Measurements from ENCODE around the gene GRK5. TPM values are rescaled to one million over a fixed set of nuclear protein-coding genes. Genes with fewer than 3 reads are reported as not detected.

The GRK5 gene
- total RNA-seq, 1 experiment from 2014 or later, result 4.8 TPM

- DNase-seq (ENCODE audit: low read depth, low spot score), result no peak
- in situ Hi-C loops (cut with HindIII; ENCODE audit: low pct_unique_long_range_greater_than_20kb, low sequenced_read_pairs), result no loop called here
Observed at GRCh38 chr10:119333146-119333792, 125.9 kb downstream of the GRK5 start.

- in situ Hi-C loops (cut with HindIII; ENCODE audit: low pct_unique_long_range_greater_than_20kb, low sequenced_read_pairs), result no loop called here
- no peak for DNase-seq (ENCODE audit: low read depth, low spot score)
Observed at GRCh38 chr10:119335671-119336353, 128.4 kb downstream of the GRK5 start.

- no peak for DNase-seq (ENCODE audit: low read depth, low spot score)
- in situ Hi-C loops (cut with HindIII; ENCODE audit: low pct_unique_long_range_greater_than_20kb, low sequenced_read_pairs), result no loop called here
Observed at GRCh38 chr10:119336599-119336998, 129.2 kb downstream of the GRK5 start.

- DNase-seq (ENCODE audit: low read depth, low spot score), result no peak
- in situ Hi-C loops (cut with HindIII; ENCODE audit: low pct_unique_long_range_greater_than_20kb, low sequenced_read_pairs), result no loop called here
Observed at GRCh38 chr10:119337223-119337622, 129.9 kb downstream of the GRK5 start.

GRCh38 chr10:119337796-119338432, 130.5 kb downstream of the GRK5 start:
- no peak for DNase-seq (ENCODE audit: low read depth, low spot score)
- in situ Hi-C loops (cut with HindIII; ENCODE audit: low pct_unique_long_range_greater_than_20kb, low sequenced_read_pairs), result no loop called here

GRCh38 chr10:119339109-119339508, 131.7 kb downstream of the GRK5 start:
- in situ Hi-C loops (cut with HindIII; ENCODE audit: low pct_unique_long_range_greater_than_20kb, low sequenced_read_pairs), result no loop called here
- no peak for DNase-seq (ENCODE audit: low read depth, low spot score)

- in situ Hi-C loops (cut with HindIII; ENCODE audit: low pct_unique_long_range_greater_than_20kb, low sequenced_read_pairs), result no loop called here
- no peak for DNase-seq (ENCODE audit: low read depth, low spot score)
Observed at GRCh38 chr10:119340893-119341458, 133.6 kb downstream of the GRK5 start.

- in situ Hi-C loops (cut with HindIII; ENCODE audit: low pct_unique_long_range_greater_than_20kb, low sequenced_read_pairs), result no loop called here
- DNase-seq (ENCODE audit: low read depth, low spot score), result no peak
Observed at GRCh38 chr10:119341459-119342301, 134.3 kb downstream of the GRK5 start.

GRCh38 chr10:119342335-119342734, 135.0 kb downstream of the GRK5 start:
- DNase-seq (ENCODE audit: low read depth, low spot score), result no peak
- in situ Hi-C loops (cut with HindIII; ENCODE audit: low pct_unique_long_range_greater_than_20kb, low sequenced_read_pairs), result no loop called here

GRCh38 chr10:119343011-119343601, 135.7 kb downstream of the GRK5 start:
- in situ Hi-C loops (cut with HindIII; ENCODE audit: low pct_unique_long_range_greater_than_20kb, low sequenced_read_pairs), result no loop called here
- no peak for DNase-seq (ENCODE audit: low read depth, low spot score)

GRCh38 chr10:119344381-119344780, 137.0 kb downstream of the GRK5 start:
- DNase-seq (ENCODE audit: low read depth, low spot score), result no peak
- in situ Hi-C loops (cut with HindIII; ENCODE audit: low pct_unique_long_range_greater_than_20kb, low sequenced_read_pairs), result no loop called here

GRCh38 chr10:119346095-119346832, 138.9 kb downstream of the GRK5 start:
- no peak for DNase-seq (ENCODE audit: low read depth, low spot score)

GRCh38 chr10:119347181-119347974, 140.0 kb downstream of the GRK5 start:
- in situ Hi-C loops (cut with HindIII; ENCODE audit: low pct_unique_long_range_greater_than_20kb, low sequenced_read_pairs), result no loop called here
- DNase-seq (ENCODE audit: low read depth, low spot score), result no peak

More at GRCh38 chr10:119346095-119346832, 138.9 kb downstream of the GRK5 start:
- in situ Hi-C loops (cut with HindIII; ENCODE audit: low pct_unique_long_range_greater_than_20kb, low sequenced_read_pairs), result no loop called here

GRCh38 chr10:119348106-119348505, 140.7 kb downstream of the GRK5 start:
- in situ Hi-C loops (cut with HindIII; ENCODE audit: low pct_unique_long_range_greater_than_20kb, low sequenced_read_pairs), result no loop called here

GRCh38 chr10:119348516-119349240, 141.3 kb downstream of the GRK5 start:
- in situ Hi-C loops (cut with HindIII; ENCODE audit: low pct_unique_long_range_greater_than_20kb, low sequenced_read_pairs), result no loop called here
- DNase-seq (ENCODE audit: low read depth, low spot score), result no peak

More at GRCh38 chr10:119348106-119348505, 140.7 kb downstream of the GRK5 start:
- DNase-seq (ENCODE audit: low read depth, low spot score), result no peak

Data from SK-MEL-5 (cell line).